Measurements from ENCODE around the gene DGKE.

DGKE gene

DNA sequence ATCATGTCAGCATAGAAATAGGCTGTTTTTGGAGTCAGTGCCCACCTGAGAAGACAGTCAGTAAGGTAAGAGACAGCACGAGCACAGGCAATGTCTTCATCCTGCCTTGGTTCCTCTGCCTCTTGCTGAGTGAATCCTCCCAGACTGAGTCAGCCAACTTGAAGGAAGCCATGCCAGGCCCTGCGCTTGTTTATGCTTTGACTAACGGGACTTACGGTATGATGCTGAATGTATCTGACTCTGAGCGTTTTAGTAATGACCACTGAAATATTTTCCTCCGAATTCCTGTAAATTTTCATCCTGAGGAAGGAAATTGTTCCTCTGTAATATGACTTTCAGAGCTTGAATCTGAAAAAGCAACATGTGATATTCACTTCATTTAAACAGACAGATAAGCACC lies 18.2 kb upstream of the DGKE start:
- no peak for DNase-seq (ENCODE audit: low read depth)

DNA sequence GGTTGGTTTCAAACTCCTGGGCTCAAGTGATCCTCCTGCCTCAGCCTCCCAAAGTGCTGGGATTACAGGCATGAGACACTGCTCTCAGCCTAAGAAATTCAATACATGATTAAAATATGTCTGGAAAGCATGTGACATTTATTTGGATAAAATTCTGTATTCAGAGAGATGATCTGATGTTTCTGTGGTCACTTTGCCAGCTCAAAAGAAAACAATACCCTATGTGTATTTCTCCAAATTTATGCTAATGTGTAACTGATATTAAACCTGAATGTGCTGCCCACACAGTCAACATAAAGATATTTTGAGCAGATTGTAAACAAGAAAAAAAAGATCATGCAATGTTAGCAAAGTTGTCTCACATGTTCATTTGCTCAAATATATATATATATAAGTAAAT lies 16.9 kb upstream of the DGKE start:
- no peak for DNase-seq (ENCODE audit: low read depth)

DNA sequence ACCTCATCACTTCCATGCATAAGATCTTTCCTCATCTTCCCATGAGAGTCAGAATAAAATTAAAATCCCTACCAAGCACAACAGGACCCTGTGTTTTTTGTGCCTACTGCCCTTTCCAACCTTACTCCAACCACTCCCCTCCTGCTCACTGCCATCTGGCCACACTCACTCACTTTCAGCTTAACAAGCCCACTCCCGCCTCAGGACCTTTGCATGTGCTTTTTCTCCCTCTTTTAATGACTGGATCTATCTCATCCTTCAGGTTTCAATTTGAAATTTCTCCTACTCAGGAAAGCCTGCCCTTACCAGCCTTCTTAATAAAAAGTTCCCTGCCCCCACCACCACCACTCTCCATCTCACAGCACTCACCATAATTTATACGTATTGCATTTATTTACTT lies 14.9 kb upstream of the DGKE start:
- no peak for DNase-seq (ENCODE audit: low read depth)

DNA sequence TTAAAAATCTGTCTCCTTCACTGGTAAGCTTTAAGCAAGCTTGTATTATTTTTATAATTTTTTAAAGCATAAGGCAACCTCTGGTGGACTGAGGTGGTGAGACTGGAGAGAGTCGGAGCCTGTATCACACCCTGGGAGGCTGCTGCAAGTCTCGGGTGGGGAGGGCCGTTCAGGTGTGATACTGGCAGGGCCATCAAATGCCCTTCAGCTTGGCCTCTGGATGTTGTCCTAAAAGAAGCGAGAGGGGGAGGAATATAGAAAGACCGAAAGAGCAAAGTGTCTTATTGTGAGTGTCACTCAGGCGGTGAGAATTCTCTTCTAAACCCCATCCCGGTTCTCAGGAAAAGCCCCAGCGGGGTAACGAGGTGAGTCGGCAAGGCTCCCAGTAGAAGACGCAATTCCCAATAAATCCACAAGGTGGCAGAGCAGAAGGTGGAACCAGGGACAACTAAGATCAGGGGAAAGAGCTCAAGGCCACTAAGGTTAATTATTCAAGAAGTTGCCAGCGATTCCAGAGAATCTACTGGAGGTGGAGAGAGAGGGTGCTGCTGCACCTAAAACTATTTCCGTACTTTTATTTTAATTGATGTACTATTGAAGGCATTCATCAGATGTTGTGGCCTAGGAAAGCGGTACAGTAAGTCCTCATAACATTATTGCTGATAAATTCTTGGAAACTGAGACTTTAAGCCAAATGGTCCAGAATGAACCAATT lies 14.4 kb upstream of the DGKE start:
- DNase-seq (ENCODE audit: low read depth) = peak; percentile 42

DNA sequence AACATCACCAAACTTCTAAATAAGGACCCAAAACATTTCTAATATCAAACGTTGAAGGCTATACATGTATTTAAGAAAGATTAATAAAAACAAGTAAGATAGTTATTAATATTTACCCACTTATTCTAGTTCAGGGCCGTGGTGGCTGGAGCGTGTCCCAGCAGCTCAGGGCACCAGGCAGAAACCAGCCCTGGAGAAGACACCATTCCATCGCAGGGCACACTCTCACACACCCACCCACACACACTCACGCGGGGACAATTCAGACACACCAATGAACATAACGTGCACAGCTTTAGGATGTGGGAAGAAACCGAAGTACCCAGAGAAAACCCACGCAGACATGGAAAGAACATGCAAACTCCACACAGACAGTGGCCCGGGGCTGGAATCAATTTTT lies 13.7 kb upstream of the DGKE start:
- DNase-seq (ENCODE audit: low read depth) = no peak

DNA sequence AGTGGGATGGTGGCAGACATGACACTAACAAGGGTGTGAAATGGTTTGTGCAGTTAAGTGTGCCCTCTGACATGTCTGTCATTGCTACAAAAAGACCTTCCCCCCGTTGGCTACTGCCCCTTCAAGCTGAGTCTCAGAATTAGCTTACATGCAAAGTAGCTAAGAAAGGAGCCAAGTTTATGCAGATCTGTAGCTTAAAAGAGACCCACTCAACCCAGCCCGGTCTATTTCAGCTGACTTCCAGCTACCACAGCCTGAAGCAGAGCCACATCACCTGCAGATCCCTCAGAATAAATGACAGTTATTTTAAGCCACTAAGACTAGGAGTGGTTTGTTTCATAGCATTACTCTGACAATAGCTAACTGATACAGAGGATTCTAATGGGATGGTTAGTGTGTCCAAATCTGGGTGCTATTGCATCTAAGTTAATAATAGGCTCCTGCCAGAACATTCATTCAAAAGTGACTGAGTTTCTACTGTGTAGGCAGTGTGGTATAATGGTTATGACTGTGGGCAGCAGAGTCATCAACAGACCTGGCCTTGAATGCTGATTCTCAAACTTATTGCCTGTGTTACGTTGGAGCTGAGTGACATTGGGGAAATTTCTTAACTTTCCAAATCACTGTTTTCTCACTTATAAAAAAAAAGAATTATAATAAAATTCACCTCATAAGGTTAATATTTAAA lies 12.0 kb upstream of the DGKE start:
- DNase-seq (ENCODE audit: low read depth) = no peak

DNA sequence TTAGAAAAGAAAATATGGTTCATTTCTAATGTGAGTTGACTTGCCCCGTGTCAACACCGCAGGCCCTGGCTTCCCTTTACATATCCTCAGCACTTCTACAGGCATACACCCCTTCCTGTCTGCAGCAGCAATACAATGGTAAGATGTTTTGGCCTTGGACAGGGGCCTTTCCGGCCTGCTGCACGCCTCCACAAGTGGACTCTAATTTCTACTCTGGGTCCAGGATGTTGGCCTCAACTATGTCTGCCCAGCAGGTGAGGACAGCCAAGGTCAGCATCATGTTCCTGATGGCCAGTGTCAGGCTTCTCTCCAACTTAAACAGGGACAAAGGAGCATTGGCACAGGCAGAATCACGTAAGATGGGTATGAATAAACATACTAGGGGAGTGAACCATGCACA lies 11.2 kb upstream of the DGKE start:
- DNase-seq (ENCODE audit: low read depth) = no peak

DNA sequence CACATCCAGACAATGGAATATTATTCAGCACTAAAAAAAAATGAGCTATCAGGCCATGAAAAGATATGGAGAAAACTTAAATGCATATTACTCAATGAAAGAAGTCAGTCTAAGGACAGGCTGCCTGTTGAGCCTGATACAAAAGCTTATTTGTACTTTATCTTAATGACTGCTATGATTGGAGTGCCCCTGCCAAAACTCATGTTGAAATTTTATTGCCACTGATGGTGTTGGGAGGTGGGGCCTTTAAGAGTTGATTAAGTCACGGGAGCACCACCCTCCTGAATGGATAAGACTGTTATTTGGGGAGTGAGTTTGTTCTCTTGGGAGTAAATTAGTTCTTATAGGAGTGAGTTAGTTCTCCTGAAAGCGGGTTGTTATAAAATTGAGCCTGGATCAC lies 10.1 kb upstream of the DGKE start:
- DNase-seq (ENCODE audit: low read depth) = no peak

DNA sequence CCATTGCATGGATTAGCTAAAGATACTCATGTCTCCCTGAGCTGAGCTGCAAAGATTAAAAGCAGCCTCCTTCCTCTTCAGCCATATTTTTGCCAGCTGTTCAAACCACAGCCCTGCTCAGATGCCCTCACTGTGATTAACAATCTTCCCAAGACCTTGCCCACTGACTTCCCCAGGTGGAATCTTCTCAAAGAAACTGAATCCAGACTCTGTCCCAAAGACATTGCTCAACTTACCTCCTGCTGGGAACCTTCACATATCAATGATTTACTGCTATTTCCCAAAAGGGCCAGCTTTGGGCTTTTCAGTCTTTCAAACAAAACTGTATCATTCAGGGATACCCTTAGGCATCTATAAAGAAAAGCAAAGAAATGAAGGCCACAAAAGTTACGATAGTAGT lies 9.4 kb upstream of the DGKE start:
- peak; percentile 12 for DNase-seq (ENCODE audit: low read depth)

DNA sequence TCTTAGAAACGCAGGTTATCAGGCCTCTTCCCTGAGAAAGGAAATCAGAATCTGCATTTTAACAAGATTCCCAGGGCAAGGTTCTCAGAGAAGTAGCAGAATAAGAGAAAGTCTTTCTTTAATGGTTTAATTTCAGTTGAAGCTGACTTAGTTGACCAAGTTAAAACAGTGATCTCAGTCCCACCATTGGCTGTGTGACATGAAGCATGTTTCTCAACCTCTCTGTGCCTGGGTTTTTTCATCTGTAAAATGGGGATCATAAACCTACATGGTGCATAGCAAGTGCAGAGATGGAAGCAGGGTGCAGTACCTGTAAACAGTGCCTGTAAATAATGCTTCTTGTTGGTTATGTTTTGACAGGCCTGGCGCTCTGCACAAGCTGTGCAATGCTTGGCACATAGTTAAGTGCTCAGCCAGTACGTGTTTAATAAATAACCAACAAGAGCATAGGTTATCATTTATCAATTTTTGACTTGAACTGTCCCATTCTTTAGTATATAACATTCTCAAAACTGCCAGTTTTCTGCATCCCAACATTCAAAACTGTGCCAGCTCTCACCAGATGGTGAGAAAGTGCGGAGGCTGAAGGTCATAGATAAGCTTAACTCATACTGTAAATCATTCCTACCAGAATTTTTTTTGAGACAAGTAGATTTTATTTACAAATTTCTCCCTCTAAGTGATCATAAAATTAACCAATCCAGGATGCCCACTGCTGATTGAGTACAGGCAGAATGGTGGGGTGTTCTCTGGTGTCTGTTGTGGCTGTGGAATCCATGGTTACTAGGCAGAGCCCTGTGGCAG lies 7.1 kb upstream of the DGKE start:
- no peak for DNase-seq (ENCODE audit: low read depth)

DNA sequence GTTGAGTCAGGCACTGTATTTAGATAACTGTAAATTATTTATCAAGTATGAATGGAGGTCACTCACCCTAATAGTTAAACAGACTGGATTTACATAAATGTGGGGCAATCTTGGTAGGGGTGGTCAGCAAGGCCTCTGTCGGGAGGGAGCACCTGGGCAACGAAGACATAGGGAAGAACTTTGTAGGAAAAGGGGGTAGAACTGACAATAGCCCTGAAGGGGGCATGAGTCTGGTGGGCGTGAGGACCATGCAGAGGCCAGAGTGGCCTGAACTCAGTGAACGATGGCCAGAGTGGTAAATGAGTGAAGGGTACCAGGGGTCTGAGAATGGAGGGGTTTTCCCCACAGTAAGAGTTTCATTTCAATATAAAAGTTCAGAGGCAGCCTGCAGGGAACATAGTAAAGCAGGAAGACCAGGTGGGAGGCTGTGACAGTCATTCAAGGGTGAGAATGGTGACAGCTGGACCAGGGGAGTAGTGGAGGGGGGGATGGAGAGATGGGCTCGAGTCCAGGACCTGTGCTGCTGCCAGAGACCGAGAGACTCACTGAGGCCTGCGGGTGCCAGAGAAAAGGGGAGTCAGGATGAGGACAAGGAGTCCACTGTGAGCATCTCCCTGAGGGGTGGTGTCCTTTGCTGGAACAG lies 3.1 kb upstream of the DGKE start:
- DNase-seq (ENCODE audit: low read depth) = no peak

DNA sequence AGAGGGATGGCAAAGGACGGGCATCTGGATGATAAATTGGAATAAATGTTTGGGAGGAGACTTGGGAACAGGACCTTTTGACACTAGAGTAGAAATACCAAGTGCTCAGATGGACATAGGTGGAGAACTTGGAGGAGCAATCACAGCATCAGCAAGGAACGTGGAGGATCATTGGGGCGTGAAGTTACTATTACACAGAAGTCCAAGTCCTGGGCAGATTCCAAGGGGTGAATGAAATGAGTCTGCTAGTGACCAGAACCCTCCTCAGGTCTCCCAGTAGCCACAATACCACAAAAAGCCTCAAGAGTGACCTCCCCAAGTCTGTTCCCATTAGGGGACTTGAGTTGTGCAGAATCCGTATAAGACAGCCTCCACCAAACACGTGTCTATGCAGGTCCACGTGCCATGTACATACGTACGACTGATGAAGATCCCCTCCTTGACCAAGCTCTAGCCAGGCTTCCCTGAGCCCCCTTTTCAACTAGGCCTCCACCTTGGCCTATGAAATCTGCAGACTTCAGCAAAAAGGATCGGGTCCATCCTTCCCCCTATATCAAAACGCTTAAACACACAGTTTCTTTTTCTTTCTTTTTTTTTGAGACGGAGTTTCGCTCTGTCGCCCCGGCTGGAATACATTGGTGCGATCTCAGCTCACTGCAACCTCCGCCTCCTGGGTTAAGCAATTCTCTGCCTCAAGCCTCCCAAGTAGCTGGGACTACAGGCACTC lies 2.4 kb upstream of the DGKE start:
- DNase-seq (ENCODE audit: low read depth) = no peak

DNA sequence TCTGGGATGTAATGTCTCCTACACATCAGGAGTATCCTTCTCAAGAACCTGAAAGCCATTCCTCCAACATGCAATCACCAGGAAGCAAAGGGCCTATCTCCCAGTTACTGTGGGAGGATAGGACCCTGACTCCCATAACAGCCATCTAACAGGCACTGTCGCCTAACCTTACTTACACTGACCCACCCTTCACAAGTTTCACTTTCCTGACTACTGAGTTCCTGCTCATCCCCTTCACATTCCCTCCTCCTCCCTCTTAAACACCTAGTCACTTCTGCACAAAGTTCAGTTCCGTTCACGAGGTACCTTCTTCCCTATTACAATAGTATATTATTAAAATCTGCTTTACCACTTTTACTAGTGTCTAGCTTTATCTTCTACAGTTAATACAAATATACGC lies 1.5 kb upstream of the DGKE start:
- no peak for DNase-seq (ENCODE audit: low read depth)

DNA sequence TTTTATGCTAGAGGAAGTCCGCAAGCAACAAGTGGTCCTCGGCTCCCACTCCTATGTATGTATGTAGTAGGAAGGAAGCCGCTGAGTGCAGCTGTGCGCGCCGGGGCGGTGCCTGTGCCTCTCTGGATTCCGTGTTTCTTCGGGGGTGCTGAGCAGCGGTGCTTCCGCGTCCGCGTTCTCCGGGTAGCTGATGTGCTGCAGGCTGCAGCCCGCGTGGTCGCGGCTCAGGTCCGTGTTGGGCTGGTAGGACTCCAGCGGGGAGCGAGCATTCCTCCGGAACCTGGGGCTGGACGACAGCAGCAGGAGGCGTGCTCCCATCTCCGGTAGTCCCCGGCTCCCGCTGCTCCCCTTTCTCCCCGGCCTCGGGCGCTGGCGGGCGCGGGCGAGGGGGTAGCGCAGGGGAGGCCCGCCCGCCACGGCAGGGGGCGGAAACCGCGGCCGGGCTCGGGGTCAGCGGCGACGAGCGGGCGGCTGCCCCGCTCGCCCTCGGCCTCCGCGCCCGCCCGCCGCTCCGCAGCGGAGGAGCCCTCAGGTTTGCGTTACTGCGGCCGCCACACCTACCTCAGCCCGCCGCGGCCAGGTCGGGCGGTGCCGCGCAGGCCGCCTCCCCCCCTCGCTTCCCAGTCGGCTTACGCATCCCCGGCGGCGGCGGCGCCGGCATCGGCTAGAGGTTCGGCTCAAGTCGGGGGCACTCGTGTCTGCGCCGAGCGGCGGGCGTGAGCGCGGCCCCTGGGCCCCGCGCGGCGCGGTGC lies 718 bp upstream of the DGKE start:
- DNase-seq (ENCODE audit: low read depth) = peak; percentile 15

DNA sequence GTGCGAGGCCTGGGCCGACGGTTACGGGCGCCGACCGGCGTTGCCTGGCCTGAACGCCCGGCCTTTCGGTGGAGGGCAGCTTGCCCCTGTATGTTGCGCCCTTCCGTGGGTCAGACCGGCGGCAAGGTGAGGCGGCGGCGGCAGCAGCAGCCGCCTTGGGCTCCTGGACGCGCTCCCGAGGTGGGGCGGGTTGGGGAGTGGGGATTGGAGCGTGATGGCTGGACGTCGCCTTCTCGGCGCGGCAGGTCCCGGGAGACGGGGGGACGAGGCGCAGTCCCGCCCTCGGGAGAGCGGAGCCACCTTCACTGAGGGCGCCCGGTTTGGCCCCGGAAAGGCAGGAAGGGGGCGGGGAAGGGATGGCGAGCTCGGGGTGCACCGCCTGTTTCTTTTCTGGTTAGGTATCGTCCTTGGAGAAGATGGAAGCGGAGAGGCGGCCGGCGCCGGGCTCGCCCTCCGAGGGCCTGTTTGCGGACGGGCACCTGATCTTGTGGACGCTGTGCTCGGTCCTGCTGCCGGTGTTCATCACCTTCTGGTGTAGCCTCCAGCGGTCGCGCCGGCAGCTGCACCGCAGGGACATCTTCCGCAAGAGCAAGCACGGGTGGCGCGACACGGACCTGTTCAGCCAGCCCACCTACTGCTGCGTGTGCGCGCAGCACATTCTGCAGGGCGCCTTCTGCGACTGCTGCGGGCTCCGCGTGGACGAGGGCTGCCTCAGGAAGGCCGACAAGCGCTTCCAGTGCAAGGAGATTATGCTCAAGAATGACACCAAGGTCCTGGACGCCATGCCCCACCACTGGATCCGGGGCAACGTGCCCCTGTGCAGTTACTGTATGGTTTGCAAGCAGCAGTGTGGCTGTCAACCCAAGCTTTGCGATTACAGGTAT lies 671 bp downstream of the DGKE start:
- DNase-seq (ENCODE audit: low read depth) = no peak

DNA sequence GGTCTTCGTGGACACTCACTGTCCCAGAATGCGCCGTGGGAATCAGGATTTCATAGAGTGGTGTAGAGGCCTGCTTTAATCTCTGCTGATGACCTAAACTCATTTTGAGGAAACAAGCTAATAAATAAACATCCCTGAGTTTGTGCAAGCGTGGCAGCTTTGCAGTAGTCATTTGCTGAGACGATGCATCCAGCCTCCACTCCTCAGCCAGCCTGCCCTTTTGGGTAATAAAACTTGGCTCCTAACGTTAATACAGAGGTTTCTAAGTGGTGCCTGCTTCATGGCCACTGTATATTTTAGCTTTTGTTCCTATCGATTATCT lies 1.3 kb downstream of the DGKE start:
- no peak for DNase-seq (ENCODE audit: low read depth)

DNA sequence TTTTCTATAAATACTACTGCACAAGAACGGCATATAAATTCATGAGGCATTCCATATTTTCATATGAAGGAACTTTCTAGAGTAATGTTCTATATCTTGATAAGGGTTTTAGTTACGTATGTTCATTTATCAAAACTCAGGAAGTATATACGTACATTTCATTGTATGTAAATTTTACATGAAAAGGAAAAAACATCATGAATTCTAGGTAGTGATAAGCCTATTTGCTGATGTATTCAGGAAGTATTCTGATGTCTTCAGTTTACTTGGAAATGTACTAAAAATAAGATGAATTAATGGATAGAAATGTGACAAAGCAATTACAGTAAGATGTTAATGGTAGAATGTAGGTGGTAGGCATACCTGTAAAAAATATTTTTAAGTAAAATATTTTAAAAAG lies 4.7 kb downstream of the DGKE start:
- no peak for DNase-seq (ENCODE audit: low read depth)

DNA sequence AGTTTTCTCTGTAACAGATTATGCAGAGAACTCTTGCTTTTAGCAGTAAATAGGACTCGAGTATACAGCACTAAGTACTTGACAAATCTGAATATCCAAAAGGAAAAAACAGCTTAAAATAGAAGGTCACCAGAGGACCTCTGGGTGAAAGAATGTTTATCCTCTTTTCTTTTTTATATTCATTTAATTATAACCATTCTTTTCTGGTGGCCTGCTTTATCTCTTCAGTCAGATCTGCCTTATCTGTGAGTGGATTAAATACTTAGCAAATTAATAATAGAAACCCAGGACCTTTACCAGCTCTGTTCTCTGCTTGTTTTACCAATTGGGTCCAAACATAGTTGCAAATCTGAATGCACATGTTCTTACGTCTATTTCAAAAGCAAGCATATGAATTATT lies 8.6 kb downstream of the DGKE start:
- DNase-seq (ENCODE audit: low read depth) = no peak

DNA sequence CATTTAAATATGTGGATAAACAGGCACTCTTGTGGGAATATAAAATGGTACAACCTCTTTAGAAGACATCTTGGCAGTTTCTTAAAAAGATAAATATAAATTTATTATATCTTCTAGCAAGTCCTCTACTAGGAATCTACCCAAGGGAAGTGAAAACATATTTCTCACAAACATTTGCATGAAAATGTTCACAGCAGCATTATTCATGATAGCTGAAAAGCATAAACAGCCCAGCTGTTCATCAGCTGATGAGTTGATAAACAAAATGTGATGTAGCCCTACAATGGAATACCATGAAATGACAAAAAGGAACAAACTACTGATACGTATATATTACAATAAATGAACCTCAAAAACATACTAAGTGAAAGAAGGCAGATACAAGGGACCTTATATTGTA lies 12.0 kb downstream of the DGKE start:
- no peak for DNase-seq (ENCODE audit: low read depth)

DNA sequence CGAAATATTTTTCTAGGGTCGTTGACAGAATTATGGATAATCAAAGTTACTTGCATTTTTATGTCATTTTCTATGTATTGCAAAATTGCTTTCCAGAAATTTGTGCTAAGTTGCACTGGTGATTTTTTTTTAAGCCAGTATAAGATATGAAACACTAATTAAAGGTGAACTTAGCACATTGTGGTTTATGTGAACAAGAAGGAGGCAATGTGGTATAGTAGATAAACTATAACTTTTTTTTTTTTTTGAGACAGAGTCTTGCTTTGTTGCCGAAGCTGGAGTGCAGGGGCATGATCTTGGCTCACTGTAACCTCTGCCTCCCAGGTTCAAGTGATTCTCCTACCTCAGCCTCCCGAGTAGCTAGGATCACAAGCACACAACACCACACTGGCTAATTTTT lies 13.2 kb downstream of the DGKE start:
- DNase-seq (ENCODE audit: low read depth) = no peak

DNA sequence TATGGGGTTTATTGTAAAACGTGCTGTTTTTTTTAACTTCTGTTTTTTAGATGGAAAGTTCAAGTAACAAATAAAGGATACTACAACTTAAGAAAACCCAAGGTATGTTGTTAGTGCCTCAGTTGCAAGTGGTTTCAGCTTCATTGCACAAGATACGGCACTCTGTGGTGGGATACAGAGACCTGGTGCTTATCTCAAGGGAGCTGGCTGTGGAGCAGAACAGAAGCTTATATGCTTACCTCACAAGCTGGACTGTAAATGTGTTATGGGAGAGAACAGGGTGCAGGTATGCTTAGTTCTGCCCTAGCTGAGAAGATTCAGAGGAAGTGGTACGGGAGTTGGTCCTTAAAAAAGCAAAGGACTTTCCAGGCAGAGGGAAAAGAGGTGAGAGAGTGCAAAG lies 15.2 kb downstream of the DGKE start:
- no peak for DNase-seq (ENCODE audit: low read depth)

Data from GM04504 (cell line).